ENCODE results near the gene PSMC3IP.

GRCh38 chr17:42563143-42563509, 14.4 kb downstream of the PSMC3IP start:
- no peak for TF ChIP-seq CTCF (conservative IDR thresholded peaks at IDR 0.05; ENCODE audit: low read depth in 2 of 2)
- TF ChIP-seq POLR2AphosphoS5 (IDR thresholded peaks at IDR 0.05; ENCODE audit: low read depth) = no peak
- TF ChIP-seq ZNF114 (CRISPR knock-in tag; IDR thresholded peaks at IDR 0.05) = no peak
- TF ChIP-seq REST (IDR thresholded peaks at IDR 0.05; ENCODE audit: unreplicated experiment) = no peak
- no peak for TF ChIP-seq EZH2 (IDR thresholded peaks at IDR 0.05; ENCODE audit: low read depth, unreplicated experiment)
- TF ChIP-seq CREB1 (CRISPR knock-in tag; IDR thresholded peaks at IDR 0.05; ENCODE audit: low read depth) = no peak
- TF ChIP-seq JUNB (IDR thresholded peaks at IDR 0.05; ENCODE audit: unreplicated experiment) = no peak
